Measurements from ENCODE around the gene FNTB.

The FNTB gene

GRCh38 chr14:65019944-65020566 lies 33.4 kb downstream of the FNTB start:
- TF ChIP-seq CTCF (IDR thresholded peaks at IDR 0.05; ENCODE audit: insufficient read depth, low read length, poor library complexity, severe bottlenecking): peak; percentile 58
- peak; percentile 20 for DNase-seq (ENCODE audit: extremely low read depth, insufficient read length)
- Histone ChIP-seq H3K27me3 (replicated peaks; ENCODE audit: control insufficient read depth, insufficient read depth, low read length) (no peaks in the 10 kb centered on the region), H3K4me3 (replicated peaks; ENCODE audit: low read depth, low read length) (no peak overlapping the region), H3K36me3 (ENCODE audit: control insufficient read depth, insufficient read depth, low read length) (peaks cover 6% of the 10 kb centered on the region)

GRCh38 chr14:65024957-65025356 lies 38.3 kb downstream of the FNTB start:
- Histone ChIP-seq H3K4me3 (replicated peaks; ENCODE audit: low read depth, low read length) (no peak overlapping the region), H3K27me3 (replicated peaks; ENCODE audit: control insufficient read depth, insufficient read depth, low read length) (no peaks in the 10 kb centered on the region), H3K36me3 (ENCODE audit: control insufficient read depth, insufficient read depth, low read length) (peaks cover 5% of the 10 kb centered on the region)
- no peak for DNase-seq (ENCODE audit: extremely low read depth, insufficient read length)
- TF ChIP-seq CTCF (IDR thresholded peaks at IDR 0.05; ENCODE audit: insufficient read depth, low read length, poor library complexity, severe bottlenecking): no peak

GRCh38 chr14:65025818-65026217 lies 39.1 kb downstream of the FNTB start:
- no peak for DNase-seq (ENCODE audit: extremely low read depth, insufficient read length)
- peaks cover 5% of the 10 kb centered on the region for H3K36me3 ChIP-seq (ENCODE audit: control insufficient read depth, insufficient read depth, low read length)
- no peaks in the 10 kb centered on the region for H3K27me3 ChIP-seq (replicated peaks; ENCODE audit: control insufficient read depth, insufficient read depth, low read length)
- H3K4me3 ChIP-seq (replicated peaks; ENCODE audit: low read depth, low read length): no peak overlapping the region
- no peak for TF ChIP-seq CTCF (IDR thresholded peaks at IDR 0.05; ENCODE audit: insufficient read depth, low read length, poor library complexity, severe bottlenecking)

- TF ChIP-seq CTCF (IDR thresholded peaks at IDR 0.05; ENCODE audit: insufficient read depth, low read length, poor library complexity, severe bottlenecking): no peak
- DNase-seq (ENCODE audit: extremely low read depth, insufficient read length): no peak
- H3K4me3 ChIP-seq (replicated peaks; ENCODE audit: low read depth, low read length): no peak overlapping the region
- H3K27me3 ChIP-seq (replicated peaks; ENCODE audit: control insufficient read depth, insufficient read depth, low read length): no peaks in the 10 kb centered on the region
- H3K36me3 ChIP-seq (ENCODE audit: control insufficient read depth, insufficient read depth, low read length): peaks cover 4% of the 10 kb centered on the region
Observed at GRCh38 chr14:65026526-65026925, 39.8 kb downstream of the FNTB start.

GRCh38 chr14:65027127-65027799 lies 40.6 kb downstream of the FNTB start:
- Histone ChIP-seq H3K36me3 (ENCODE audit: control insufficient read depth, insufficient read depth, low read length) (peaks cover 4% of the 10 kb centered on the region), H3K4me3 (replicated peaks; ENCODE audit: low read depth, low read length) (no peak overlapping the region), H3K27me3 (replicated peaks; ENCODE audit: control insufficient read depth, insufficient read depth, low read length) (no peaks in the 10 kb centered on the region)
- TF ChIP-seq CTCF (IDR thresholded peaks at IDR 0.05; ENCODE audit: insufficient read depth, low read length, poor library complexity, severe bottlenecking): no peak
- DNase-seq (ENCODE audit: extremely low read depth, insufficient read length): no peak
